DOHH2 (cell line): Measurements from ENCODE around the gene CCDC69.

Experiments used
- H3F3A ChIP-seq: fragments of 200-600 bp; sonication (generic), shearing (Covaris generic); 2 replicates; pipeline ENCODE4 v1.6.0; 2016; ENCODE audit warnings: antibody characterized with exemption, mild to moderate bottlenecking; ENCODE audit not compliant: control insufficient read depth, insufficient read depth
- H3K27ac ChIP-seq: fragments of 200-600 bp; sonication (generic); 2 replicates; pipeline ENCODE4 v1.5.1; 2014; ENCODE audit warnings: low read depth, mild to moderate bottlenecking, low read length, moderate library complexity
- H3K27me3 ChIP-seq: fragments of 200-600 bp; sonication (generic); 2 replicates; pipeline ENCODE4 v1.6.1; 2014; ENCODE audit warnings: mild to moderate bottlenecking, low read length, mixed read lengths; ENCODE audit not compliant: control insufficient read depth
- H3K36me3 ChIP-seq: fragments of 200-600 bp; sonication (generic); 2 replicates; pipeline ENCODE4 v1.6.1; 2014; ENCODE audit warnings: mild to moderate bottlenecking, low read length, moderate library complexity, mixed read lengths; ENCODE audit not compliant: control insufficient read depth
- H3K4me1 ChIP-seq: fragments of 200-600 bp; sonication (generic); 2 replicates; pipeline ENCODE4 v1.6.1; 2014; ENCODE audit warnings: mild to moderate bottlenecking, low read length, mixed read lengths; ENCODE audit not compliant: control insufficient read depth
- H3K4me2 ChIP-seq: fragments of 200-600 bp; sonication (generic); 2 replicates; pipeline ENCODE4 v1.6.0; 2014; ENCODE audit warnings: mild to moderate bottlenecking, low read length, moderate library complexity
- H3K4me3 ChIP-seq: fragments of 200-600 bp; sonication (generic); 2 replicates; pipeline ENCODE4 v1.5.1; 2014; ENCODE audit warnings: mild to moderate bottlenecking, low read length, mixed read lengths
- H3K79me2 ChIP-seq: fragments of 200-600 bp; sonication (generic); 2 replicates; pipeline ENCODE4 v1.6.1; 2014; ENCODE audit warnings: mild to moderate bottlenecking, low read length, mixed read lengths; ENCODE audit not compliant: control insufficient read depth
- H3K9me2 ChIP-seq: fragments of 200-600 bp; sonication (generic); replicated peaks from 2 replicates; pipeline ENCODE4 v1.6.1; 2014; ENCODE audit warnings: mild to moderate bottlenecking, low read length, mixed read lengths; ENCODE audit not compliant: control insufficient read depth
- H3K9me3 ChIP-seq: fragments of 200-600 bp; sonication (generic); 2 replicates; pipeline ENCODE4 v1.6.1; 2014; ENCODE audit warnings: antibody characterized with exemption, low read length, mixed read lengths; ENCODE audit not compliant: control insufficient read depth, insufficient read depth
- H4K20me1 ChIP-seq: fragments of 200-600 bp; sonication (generic); 2 replicates; pipeline ENCODE4 v1.6.0; 2014; ENCODE audit warnings: low read depth, mild to moderate bottlenecking, antibody characterized with exemption, low read length, moderate library complexity; ENCODE audit not compliant: control insufficient read depth, insufficient read depth
- CTCF ChIP-seq: fragments of 200-600 bp; sonication (generic); IDR thresholded peaks from one replicate; pipeline ENCODE4 v1.5.1; 2014; ENCODE audit warnings: antibody characterized with exemption, mild to moderate bottlenecking, low read depth, low read length; ENCODE audit not compliant: poor library complexity, severe bottlenecking
- EZH2phosphoT487 ChIP-seq: fragments of 200-600 bp; sonication (generic); IDR thresholded peaks from 2 replicates; pipeline ENCODE4 v1.6.1; 2017; ENCODE audit warnings: borderline replicate concordance, mild to moderate bottlenecking, antibody characterized with exemption, low read length, moderate library complexity, mixed read lengths

Gene CCDC69

GRCh38 chr5:151151263-151151660 is 72.6 kb downstream of the CCDC69 start:
- TF ChIP-seq CTCF (no peak), EZH2phosphoT487 (no peak)
- H3K27ac ChIP-seq = peak overlapping the region; percentile 60
- peak overlapping the region; percentile 46 for H3K4me3 ChIP-seq
- no peaks in the 10 kb centered on the region for H3K9me3 ChIP-seq
- H3K79me2 ChIP-seq = no peaks in the 10 kb centered on the region
- peaks cover 51% of the 10 kb centered on the region for H3K4me1 ChIP-seq
- no peaks in the 10 kb centered on the region for H4K20me1 ChIP-seq
- peaks cover 10% of the 10 kb centered on the region for H3F3A ChIP-seq
- H3K27me3 ChIP-seq = no peaks in the 10 kb centered on the region
- peak overlapping the region; percentile 63 for H3K4me2 ChIP-seq
- no peaks in the 10 kb centered on the region for H3K9me2 ChIP-seq
- H3K36me3 ChIP-seq = no peaks in the 10 kb centered on the region

- peak overlapping the region; percentile 46 for H3K4me3 ChIP-seq
- TF ChIP-seq EZH2phosphoT487 (no peak), CTCF (no peak)
- H3K79me2 ChIP-seq = no peaks in the 10 kb centered on the region
- H3K4me2 ChIP-seq = peak overlapping the region; percentile 63
- H3F3A ChIP-seq = peaks cover 8% of the 10 kb centered on the region
- H3K36me3 ChIP-seq = no peaks in the 10 kb centered on the region
- H3K9me3 ChIP-seq = no peaks in the 10 kb centered on the region
- H3K4me1 ChIP-seq = peaks cover 45% of the 10 kb centered on the region
- H3K9me2 ChIP-seq = no peaks in the 10 kb centered on the region
- H3K27ac ChIP-seq = peak overlapping the region; percentile 60
- H3K27me3 ChIP-seq = no peaks in the 10 kb centered on the region
- no peaks in the 10 kb centered on the region for H4K20me1 ChIP-seq
Observed at GRCh38 chr5:151150471-151151262, 73.2 kb downstream of the CCDC69 start.

GRCh38 chr5:151148583-151148982 is 75.3 kb downstream of the CCDC69 start:
- Histone ChIP-seq H3K4me2 (no peak overlapping the region), H3K79me2 (no peaks in the 10 kb centered on the region), H3K4me1 (peaks cover 33% of the 10 kb centered on the region), H3K9me3 (no peaks in the 10 kb centered on the region), H3K27me3 (no peaks in the 10 kb centered on the region), H3K9me2 (no peaks in the 10 kb centered on the region), H3F3A (peaks cover 3% of the 10 kb centered on the region), H3K36me3 (no peaks in the 10 kb centered on the region), H4K20me1 (no peaks in the 10 kb centered on the region), H3K27ac (no peak overlapping the region), H3K4me3 (no peak overlapping the region)
- TF ChIP-seq EZH2phosphoT487 (no peak), CTCF (no peak)
